ENCODE results near the gene BRWD1. TPM values are rescaled to one million over a fixed set of nuclear protein-coding genes. Genes with fewer than 3 reads are reported as not detected.

BRWD1 gene
- polyA plus RNA-seq, 4 donors, result 8.6 to 33.5 (median 9.9) TPM

DNA sequence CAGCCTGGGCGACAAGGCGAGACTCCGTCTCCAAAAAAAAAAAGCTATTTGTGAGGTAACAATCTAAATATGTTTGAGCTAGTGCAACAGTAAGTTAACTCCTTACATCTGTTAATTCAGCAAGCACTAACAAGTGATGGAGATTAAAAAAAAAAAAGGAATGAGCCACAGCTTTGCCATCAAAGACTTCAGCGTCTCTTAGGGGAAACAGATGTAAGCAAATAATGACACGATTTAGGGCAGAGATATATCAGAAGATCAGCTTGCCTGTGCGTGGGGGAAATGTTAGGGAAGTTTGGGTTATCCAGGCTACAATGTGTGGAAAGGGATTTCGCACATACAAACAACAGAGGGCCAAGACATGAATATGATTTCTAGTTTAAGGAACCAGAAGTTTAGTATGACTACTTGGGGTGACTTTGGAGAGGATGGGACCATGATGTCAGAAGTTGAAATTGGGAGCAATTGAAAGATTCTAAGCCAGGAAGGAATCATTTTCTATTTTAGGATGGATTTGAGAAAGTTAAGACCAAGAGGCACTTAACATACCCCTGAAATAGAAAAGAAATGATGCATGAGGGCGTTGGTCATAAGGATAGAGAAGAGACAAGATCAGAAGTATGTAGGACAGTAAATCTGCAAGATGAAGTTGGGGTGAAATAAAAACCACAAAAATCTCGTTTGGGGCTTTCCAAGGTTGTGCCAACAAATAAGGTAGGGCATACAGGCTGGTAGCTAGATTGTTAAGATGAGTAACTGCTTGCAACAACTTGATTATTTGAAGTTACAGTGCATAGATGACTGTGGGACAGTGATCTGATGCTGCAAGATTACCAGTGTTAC, 2.4 kb upstream of the BRWD1 start:
- Histone ChIP-seq H3K4me3 (ENCODE audit: low read depth in 1 of 3, low read length in 3 of 3) (no peak overlapping the region), H3K4me1 (ENCODE audit: control insufficient read depth in 3 of 3, insufficient read depth in 2 of 3, low read depth in 1 of 3, low read length in 2 of 3) (peaks cover 0 to 18% (median 0%) of the 10 kb centered on the region in 3 donors), H3K27me3 (ENCODE audit: control insufficient read depth in 3 of 3, insufficient read depth in 3 of 3, low read length in 3 of 3) (no peaks in the 10 kb centered on the region), H3K9me3 (ENCODE audit: control insufficient read depth in 2 of 2, insufficient read depth in 1 of 2, low read depth in 1 of 2, low read length in 1 of 2) (no peaks in the 10 kb centered on the region), H3K36me3 (ENCODE audit: control insufficient read depth in 3 of 3, insufficient read depth in 2 of 3, low read depth in 1 of 3, low read length in 3 of 3) (peaks cover 0 to 4% (median 1%) of the 10 kb centered on the region in 3 donors), H3K27ac (ENCODE audit: low read depth in 1 of 3, low read length in 2 of 3) (no peak overlapping the region)
- FAIRE-seq (no peak), DNase-seq (no peak)
- 74 to 85% (median 83%) methylated on average over 9 of the region's 9 CpGs for WGBS, 3 donors

- 1 to 2% (median 1%) methylated on average over 43 of the region's 43 CpGs for WGBS, 3 donors
- H3K4me1 ChIP-seq (ENCODE audit: control insufficient read depth in 3 of 3, insufficient read depth in 2 of 3, low read depth in 1 of 3, low read length in 2 of 3), result peaks cover 0 to 18% (median 0%) of the 10 kb centered on the region in 3 donors
- H3K27ac ChIP-seq (ENCODE audit: low read depth in 1 of 3, low read length in 2 of 3), result peak overlapping the region; percentile 93 to 98 (median 95)
- H3K4me3 ChIP-seq (ENCODE audit: low read depth in 1 of 3, low read length in 3 of 3), result peak overlapping the region; percentile 81 to 98 (median 82)
- no peak for FAIRE-seq
- no peaks in the 10 kb centered on the region for H3K9me3 ChIP-seq (ENCODE audit: control insufficient read depth in 2 of 2, insufficient read depth in 1 of 2, low read depth in 1 of 2, low read length in 1 of 2)
- no peaks in the 10 kb centered on the region for H3K27me3 ChIP-seq (ENCODE audit: control insufficient read depth in 3 of 3, insufficient read depth in 3 of 3, low read length in 3 of 3)
- H3K36me3 ChIP-seq (ENCODE audit: control insufficient read depth in 3 of 3, insufficient read depth in 2 of 3, low read depth in 1 of 3, low read length in 3 of 3), result peaks cover 0 to 12% (median 1%) of the 10 kb centered on the region in 3 donors
- DNase-seq, result peak; percentile 56 to 79
These were observed 953 bp upstream of the BRWD1 start for GRCh38 chr21:39314143-39315027.

DNA sequence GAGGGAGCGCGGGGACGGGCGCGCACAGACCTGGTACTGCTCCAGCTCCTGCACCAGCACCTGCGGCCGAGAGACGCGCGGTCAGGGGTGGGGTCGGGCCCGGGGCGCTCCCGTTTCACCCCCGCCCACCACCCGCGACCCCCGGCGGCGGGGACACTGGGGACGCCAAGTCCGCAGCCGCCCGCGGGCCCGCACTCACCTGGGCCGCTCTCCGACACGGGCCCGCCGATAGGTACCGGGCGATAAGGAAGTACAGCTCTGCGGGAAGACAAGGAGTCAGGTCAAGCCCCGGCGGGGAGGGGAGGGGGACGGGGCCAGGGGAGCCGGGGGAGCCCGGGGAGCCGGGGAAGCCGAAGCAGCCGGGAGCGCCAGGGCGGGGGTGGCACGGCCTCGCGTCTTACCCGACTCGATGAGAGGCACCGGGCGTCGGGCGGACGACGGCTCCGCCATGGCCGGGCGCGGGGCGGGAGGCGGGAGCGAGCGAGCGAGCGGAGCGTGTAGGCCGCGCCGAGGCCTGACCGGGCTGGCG, 326 bp downstream of the BRWD1 start:
- DNase-seq (no peak), FAIRE-seq (no peak)
- Histone ChIP-seq H3K4me3 (ENCODE audit: low read depth in 1 of 3, low read length in 3 of 3) (peak overlapping the region; percentile 81 to 98 (median 82)), H3K27ac (ENCODE audit: low read depth in 1 of 3, low read length in 2 of 3) (peak overlapping the region; percentile 93 to 98 (median 95)), H3K4me1 (ENCODE audit: control insufficient read depth in 3 of 3, insufficient read depth in 2 of 3, low read depth in 1 of 3, low read length in 2 of 3) (peaks cover 0 to 18% (median 0%) of the 10 kb centered on the region in 3 donors), H3K9me3 (ENCODE audit: control insufficient read depth in 2 of 2, insufficient read depth in 1 of 2, low read depth in 1 of 2, low read length in 1 of 2) (no peaks in the 10 kb centered on the region), H3K27me3 (ENCODE audit: control insufficient read depth in 3 of 3, insufficient read depth in 3 of 3, low read length in 3 of 3) (no peaks in the 10 kb centered on the region), H3K36me3 (ENCODE audit: control insufficient read depth in 3 of 3, insufficient read depth in 2 of 3, low read depth in 1 of 3, low read length in 3 of 3) (peaks cover 0 to 20% (median 4%) of the 10 kb centered on the region in 3 donors)
- WGBS, 3 donors, result 0 to 1% (median 1%) methylated on average over 22 to 71 of the region's 71 CpGs

DNA sequence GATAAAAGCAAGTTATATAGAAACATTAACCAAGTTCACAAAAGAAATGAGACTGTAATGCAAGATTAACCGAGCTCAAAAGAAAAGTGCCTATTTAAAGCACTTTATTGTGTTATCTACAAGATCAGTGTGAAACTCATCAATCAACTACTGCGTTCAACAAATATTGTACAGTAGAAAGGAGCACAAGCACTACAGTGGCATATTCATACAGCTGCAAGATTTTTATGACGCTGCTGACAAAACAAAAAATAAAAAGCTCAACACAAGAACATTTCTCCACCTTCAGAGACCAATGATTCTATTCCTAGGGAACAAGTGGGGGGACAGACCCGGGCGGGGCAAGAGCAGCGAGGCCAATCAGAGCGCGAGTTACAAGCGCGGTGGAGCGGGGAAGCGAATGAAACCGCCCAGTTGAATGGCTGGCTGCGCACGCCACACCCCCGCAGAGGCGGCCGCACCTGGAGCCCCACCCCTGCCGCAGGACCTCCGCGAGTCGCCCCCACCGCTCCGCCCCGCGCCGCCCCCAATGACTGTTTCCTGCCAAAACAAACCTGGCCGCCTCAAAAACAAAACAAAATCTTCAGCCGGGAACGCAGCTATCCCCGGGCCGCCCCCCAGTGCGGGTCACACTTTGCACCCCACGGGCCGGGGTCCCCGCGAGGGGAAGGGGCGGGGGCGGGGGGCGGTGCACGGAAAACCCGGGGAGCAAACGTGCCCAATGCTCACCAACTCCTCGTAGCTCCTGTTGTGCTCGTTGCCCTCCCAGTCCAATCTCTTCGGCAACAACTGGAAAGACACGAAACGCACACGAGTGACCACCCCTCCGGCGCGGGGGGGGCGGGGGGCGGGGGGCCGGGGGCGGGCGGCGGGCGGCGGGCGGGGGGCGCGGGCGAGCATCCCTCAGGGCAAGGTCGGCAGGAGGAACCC, 1.1 kb downstream of the BRWD1 start:
- no peaks in the 10 kb centered on the region for H3K9me3 ChIP-seq (ENCODE audit: control insufficient read depth in 2 of 2, insufficient read depth in 1 of 2, low read depth in 1 of 2, low read length in 1 of 2)
- H3K27me3 ChIP-seq (ENCODE audit: control insufficient read depth in 3 of 3, insufficient read depth in 3 of 3, low read length in 3 of 3), result no peaks in the 10 kb centered on the region
- peak overlapping the region; percentile 81 to 98 (median 82) for H3K4me3 ChIP-seq (ENCODE audit: low read depth in 1 of 3, low read length in 3 of 3)
- FAIRE-seq (no peak), DNase-seq (peak; percentile 92 to 96)
- peak overlapping the region; percentile 93 to 98 (median 95) for H3K27ac ChIP-seq (ENCODE audit: low read depth in 1 of 3, low read length in 2 of 3)
- WGBS, 3 donors, result 1 to 2% (median 2%) methylated on average over 32 to 64 of the region's 65 CpGs
- H3K4me1 ChIP-seq (ENCODE audit: control insufficient read depth in 3 of 3, insufficient read depth in 2 of 3, low read depth in 1 of 3, low read length in 2 of 3), result peaks cover 0 to 14% (median 1%) of the 10 kb centered on the region in 3 donors
- H3K36me3 ChIP-seq (ENCODE audit: control insufficient read depth in 3 of 3, insufficient read depth in 2 of 3, low read depth in 1 of 3, low read length in 3 of 3), result peaks cover 0 to 23% (median 4%) of the 10 kb centered on the region in 3 donors

DNA sequence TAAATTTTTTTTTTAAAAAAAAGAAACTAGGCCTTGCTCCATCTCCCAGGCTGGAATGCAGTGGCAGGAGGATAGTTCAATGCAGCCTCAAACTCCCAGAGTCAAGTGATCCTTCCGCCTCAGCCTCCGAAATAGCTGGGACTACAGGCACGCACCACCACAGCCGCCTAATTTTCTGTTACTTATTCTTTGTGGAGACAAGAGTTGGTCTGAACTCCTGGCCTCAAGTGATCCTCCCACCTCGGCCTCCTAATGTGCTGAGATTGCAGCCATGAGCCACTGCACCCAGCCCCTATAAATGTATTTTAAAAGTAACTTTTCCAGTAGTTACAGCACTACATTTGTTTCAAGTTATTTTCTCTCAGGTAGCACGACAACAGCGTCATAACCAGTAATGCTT, 2.3 kb downstream of the BRWD1 start:
- Histone ChIP-seq H3K36me3 (ENCODE audit: control insufficient read depth in 3 of 3, insufficient read depth in 2 of 3, low read depth in 1 of 3, low read length in 3 of 3) (peaks cover 0 to 25% (median 4%) of the 10 kb centered on the region in 3 donors), H3K4me3 (ENCODE audit: low read depth in 1 of 3, low read length in 3 of 3) (no peak overlapping the region), H3K4me1 (ENCODE audit: control insufficient read depth in 3 of 3, insufficient read depth in 2 of 3, low read depth in 1 of 3, low read length in 2 of 3) (peaks cover 0 to 11% (median 1%) of the 10 kb centered on the region in 3 donors), H3K27me3 (ENCODE audit: control insufficient read depth in 3 of 3, insufficient read depth in 3 of 3, low read length in 3 of 3) (no peaks in the 10 kb centered on the region), H3K27ac (ENCODE audit: low read depth in 1 of 3, low read length in 2 of 3) (no peak overlapping the region), H3K9me3 (ENCODE audit: control insufficient read depth in 2 of 2, insufficient read depth in 1 of 2, low read depth in 1 of 2, low read length in 1 of 2) (no peaks in the 10 kb centered on the region)
- DNase-seq (no peak), FAIRE-seq (no peak)
- 93 to 94% (median 94%) methylated on average over 7 of the region's 7 CpGs for WGBS, 3 donors

DNA sequence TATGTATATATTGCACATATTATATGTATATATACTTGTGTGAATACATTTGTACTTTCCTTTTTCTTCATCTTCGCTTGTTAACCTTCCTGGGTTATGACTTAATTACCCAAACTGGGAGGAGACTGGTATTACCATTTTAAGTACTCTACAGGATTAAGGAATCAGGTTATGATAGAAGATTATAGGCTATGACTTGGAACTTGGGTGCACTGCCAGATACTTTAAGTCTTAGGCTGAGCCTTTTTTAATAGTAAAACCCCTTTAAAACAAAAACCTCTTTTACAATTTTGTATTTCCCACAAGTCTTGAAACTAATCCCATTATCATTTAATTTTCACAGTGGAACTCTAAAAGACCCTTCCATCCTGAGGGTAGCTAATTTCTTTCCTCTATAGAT, 6.0 kb downstream of the BRWD1 start:
- DNase-seq (no peak), FAIRE-seq (no peak)
- H3K4me1 ChIP-seq (ENCODE audit: control insufficient read depth in 3 of 3, insufficient read depth in 2 of 3, low read depth in 1 of 3, low read length in 2 of 3), result peaks cover 0 to 6% (median 1%) of the 10 kb centered on the region in 3 donors
- H3K9me3 ChIP-seq (ENCODE audit: control insufficient read depth in 2 of 2, insufficient read depth in 1 of 2, low read depth in 1 of 2, low read length in 1 of 2), result no peaks in the 10 kb centered on the region
- no peaks in the 10 kb centered on the region for H3K27me3 ChIP-seq (ENCODE audit: control insufficient read depth in 3 of 3, insufficient read depth in 3 of 3, low read length in 3 of 3)
- H3K36me3 ChIP-seq (ENCODE audit: control insufficient read depth in 3 of 3, insufficient read depth in 2 of 3, low read depth in 1 of 3, low read length in 3 of 3), result peaks cover 0 to 45% (median 4%) of the 10 kb centered on the region in 3 donors
- no peak overlapping the region for H3K27ac ChIP-seq (ENCODE audit: low read depth in 1 of 3, low read length in 2 of 3)
- H3K4me3 ChIP-seq (ENCODE audit: low read depth in 1 of 3, low read length in 3 of 3), result no peak overlapping the region
- 39 to 63% (median 52%) methylated on average over 1 of the region's 1 CpG for WGBS, 3 donors

- DNase-seq (no peak), FAIRE-seq (no peak)
- H3K36me3 ChIP-seq (ENCODE audit: control insufficient read depth in 3 of 3, insufficient read depth in 2 of 3, low read depth in 1 of 3, low read length in 3 of 3), result peaks cover 7 to 39% (median 8%) of the 10 kb centered on the region in 3 donors
- H3K4me1 ChIP-seq (ENCODE audit: control insufficient read depth in 3 of 3, insufficient read depth in 2 of 3, low read depth in 1 of 3, low read length in 2 of 3), result peaks cover 0 to 2% (median 0%) of the 10 kb centered on the region in 3 donors
- no peak overlapping the region for H3K4me3 ChIP-seq (ENCODE audit: low read depth in 1 of 3, low read length in 3 of 3)
- 93 to 98% (median 98%) methylated on average over 3 of the region's 3 CpGs for WGBS, 3 donors
- no peaks in the 10 kb centered on the region for H3K27me3 ChIP-seq (ENCODE audit: control insufficient read depth in 3 of 3, insufficient read depth in 3 of 3, low read length in 3 of 3)
- H3K9me3 ChIP-seq (ENCODE audit: control insufficient read depth in 2 of 2, insufficient read depth in 1 of 2, low read depth in 1 of 2, low read length in 1 of 2), result peaks cover 0 to 12% of the 10 kb centered on the region in 2 donors
- H3K27ac ChIP-seq (ENCODE audit: low read depth in 1 of 3, low read length in 2 of 3), result no peak overlapping the region
These were observed 12.8 kb downstream of the BRWD1 start for GRCh38 chr21:39300587-39300986.
